Stimulated activated CD8-positive, alpha-beta memory T cell treated with anti-CD3 and anti-CD28 coated beads, Interleukin-4, amount 100 ng/mL, for 1 hour (primary cell): ENCODE data around the gene CYTH4.

ENCODE experiments used
- DNase-seq, 2 donors: peaks; one replicate each; pipeline ENCODE4 v3.0.0-alpha.2; 2020; ENCODE audit warnings: low read depth in 2 of 2, low spot score in 1 of 2

The CYTH4 gene

DNA sequence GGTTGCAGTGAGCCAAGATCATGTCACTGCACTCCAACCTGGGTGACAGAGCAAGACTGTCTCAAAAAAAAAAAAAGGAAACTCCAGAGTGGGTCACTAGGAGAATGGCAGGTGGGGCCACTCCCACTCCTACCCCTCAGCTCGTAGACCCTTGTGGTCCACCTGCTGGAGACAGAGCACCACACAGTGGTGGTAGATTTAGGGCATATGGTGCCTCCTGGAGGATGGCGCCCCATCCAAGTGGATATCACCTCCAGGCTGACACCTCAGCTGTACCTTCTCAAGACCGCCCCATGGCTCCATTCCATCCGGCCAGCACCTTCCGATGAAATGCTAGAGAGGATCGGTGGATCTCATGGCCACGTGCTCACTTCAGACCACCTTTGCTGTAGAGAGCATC is 6.2 kb downstream of the CYTH4 start:
- DNase-seq = no peak

- DNase-seq = no peak
These were observed 6.9 kb downstream of the CYTH4 start for GRCh38 chr22:37289156-37289735.

DNA sequence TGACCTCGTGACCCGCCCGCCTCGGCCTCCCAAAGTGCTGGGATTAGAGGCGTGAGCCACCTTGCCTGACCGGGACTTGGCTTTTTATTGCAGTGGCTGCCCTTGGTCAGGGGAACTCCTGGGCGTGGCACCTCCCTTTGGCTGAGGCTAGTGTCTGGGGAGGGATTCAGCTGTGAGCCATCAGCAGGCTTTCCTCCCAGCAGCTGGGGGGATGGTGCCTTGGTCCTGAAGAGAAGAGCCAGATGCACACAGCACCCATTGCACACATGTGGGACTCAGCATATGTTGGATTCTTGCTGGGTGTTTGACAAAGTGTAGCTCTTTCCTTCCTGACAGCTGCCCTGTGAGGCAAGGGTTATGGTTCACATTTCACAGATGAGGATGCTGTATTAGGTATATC is 8.4 kb downstream of the CYTH4 start:
- DNase-seq = no peak

DNA sequence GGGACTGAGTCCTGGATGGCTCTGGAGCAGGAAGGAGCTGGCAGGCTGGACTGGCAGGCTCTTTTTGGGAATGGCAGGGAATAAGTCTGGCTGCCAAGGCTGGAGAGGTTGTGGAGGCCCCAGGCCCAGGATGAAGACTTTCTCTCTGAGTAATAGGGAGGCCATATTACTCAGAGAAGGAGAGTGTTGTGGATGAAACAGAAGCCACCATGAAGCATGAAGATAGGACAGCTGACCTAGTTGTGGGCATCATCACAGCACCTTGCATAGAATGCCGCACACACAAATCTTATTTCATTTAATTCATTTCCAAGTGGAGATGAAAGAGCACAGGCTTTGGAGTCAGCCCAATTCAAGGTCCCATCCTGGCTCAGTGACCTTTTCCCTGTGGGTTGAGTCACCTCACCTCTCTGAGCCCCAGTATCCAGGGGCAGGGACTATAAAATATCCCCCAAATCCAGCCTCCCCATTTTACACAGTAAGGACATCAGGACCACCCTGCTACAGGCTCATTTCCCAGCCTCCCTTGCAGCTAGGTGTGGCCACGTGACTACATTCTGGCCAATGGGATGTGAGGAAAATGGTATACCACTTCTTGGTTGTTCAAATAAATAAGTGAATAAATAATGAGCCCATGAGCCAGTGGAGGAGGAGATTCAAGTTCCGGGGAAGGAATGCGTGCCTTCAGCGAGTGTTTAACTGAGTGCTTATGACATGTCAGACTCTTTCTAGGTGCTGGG is 9.4 kb downstream of the CYTH4 start:
- DNase-seq = no peak

- no peak for DNase-seq
These were observed 10.3 kb downstream of the CYTH4 start for GRCh38 chr22:37292641-37293040.

GRCh38 chr22:37293172-37293571 is 10.9 kb downstream of the CYTH4 start:
- no peak for DNase-seq

GRCh38 chr22:37294747-37295146 is 12.4 kb downstream of the CYTH4 start:
- DNase-seq = no peak

DNA sequence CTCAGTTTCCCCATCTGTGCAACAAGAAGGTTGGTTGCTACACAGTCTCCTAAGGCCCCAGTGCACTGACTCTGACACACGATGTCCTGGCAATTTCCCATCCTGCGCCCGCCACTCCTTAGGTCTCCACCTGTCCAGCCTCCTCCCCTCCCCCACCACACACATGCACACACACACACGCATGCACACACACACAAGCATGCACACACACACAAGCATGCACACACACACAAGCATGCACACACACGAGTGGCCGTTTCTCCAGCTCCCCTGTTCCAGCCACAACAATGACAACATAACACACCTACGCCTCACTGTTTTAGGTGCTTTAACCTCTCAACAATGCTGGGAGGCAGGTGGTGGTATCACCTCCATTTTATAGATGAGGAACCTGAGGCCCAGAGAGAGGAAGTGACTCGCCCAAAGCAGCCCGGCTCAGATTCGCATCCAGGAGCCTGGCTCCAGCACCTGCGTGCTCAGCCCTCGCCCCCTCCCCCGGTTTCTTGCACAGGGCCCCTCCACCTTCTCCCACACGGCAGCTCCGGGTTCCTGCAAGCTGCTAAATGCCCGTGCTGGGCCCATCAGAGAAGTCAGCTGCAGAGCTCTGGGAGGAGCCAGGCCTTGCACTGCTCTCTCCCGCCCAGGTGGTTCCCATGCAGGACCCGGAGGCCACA is 13.0 kb downstream of the CYTH4 start:
- no peak for DNase-seq

- DNase-seq = no peak
These were observed 13.6 kb downstream of the CYTH4 start for GRCh38 chr22:37295946-37296345.

DNA sequence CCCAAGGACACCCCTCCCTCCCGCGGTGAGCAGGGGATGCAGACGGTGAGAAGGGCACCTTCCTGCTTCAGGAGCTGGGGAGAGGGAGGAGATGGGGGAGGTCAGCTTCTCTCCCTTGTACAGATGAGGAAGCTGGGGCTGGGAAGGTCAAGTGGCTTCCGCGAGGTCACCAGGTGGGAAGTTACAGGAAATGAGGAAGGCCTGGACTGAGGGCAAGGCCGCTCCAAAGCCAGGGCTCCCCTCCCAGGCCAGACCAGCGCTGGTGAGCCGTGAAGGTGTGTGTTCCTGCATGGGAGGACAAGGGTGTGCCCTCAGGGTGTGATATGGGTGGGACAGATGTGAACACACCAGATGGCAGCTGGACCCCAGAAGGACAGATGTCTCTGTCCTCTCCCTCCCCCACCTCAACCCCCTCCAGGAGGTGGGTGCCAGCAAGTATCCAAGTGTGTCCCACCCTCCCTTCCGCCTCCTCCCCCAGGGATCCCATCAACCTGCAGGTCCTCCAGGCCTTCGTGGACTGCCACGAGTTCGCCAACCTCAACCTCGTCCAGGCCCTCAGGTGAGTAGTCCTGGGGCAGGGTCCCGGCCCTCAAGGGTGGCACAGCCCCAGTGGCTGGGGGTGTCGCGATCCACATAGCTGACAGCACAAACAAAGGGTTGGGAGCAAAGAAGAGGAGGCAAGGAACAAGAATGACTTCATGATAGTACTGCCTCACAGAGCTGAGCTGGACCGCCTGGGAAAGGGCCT is 16.6 kb downstream of the CYTH4 start:
- DNase-seq = no peak

GRCh38 chr22:37299969-37300509 is 17.7 kb downstream of the CYTH4 start:
- DNase-seq = no peak

GRCh38 chr22:37300551-37301017 is 18.3 kb downstream of the CYTH4 start:
- DNase-seq = no peak

DNA sequence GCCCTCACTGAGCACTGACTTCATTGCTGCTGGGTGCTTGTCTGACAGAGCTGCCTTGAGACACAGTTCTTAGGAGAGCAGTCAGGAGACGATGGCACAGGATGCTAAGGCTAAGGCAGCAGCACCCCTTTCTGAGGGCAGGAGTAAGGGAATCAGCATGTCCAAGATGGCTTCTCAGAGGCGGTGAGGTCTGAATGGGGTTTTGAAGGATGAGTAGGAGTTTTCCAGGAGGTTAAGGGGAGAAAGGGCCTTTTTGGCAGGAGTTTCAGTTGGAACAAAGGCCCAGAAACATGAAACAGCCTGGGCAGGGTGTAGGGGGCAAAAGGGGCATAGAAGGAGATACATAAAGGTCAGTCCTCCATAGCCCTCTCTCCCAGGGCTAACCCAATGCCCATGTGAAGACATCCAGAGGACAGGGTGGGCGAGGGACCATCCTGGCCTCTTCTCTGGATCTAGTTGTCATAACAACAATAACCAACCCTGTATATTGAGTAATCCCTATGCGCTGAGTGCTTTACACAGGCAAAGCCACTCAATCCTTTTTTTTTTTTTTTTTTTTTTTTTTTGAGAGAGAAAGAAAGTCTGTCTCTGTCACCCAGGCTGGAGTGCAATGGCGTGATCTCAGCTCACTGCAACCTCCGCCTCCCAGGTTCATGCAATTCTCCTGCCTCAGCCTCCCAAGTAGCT is 19.0 kb downstream of the CYTH4 start:
- no peak for DNase-seq

GRCh38 chr22:37302674-37303555 is 20.6 kb downstream of the CYTH4 start:
- no peak for DNase-seq

GRCh38 chr22:37303821-37304274 is 21.5 kb downstream of the CYTH4 start:
- no peak for DNase-seq

GRCh38 chr22:37304595-37305343 is 22.5 kb downstream of the CYTH4 start:
- DNase-seq = no peak

DNA sequence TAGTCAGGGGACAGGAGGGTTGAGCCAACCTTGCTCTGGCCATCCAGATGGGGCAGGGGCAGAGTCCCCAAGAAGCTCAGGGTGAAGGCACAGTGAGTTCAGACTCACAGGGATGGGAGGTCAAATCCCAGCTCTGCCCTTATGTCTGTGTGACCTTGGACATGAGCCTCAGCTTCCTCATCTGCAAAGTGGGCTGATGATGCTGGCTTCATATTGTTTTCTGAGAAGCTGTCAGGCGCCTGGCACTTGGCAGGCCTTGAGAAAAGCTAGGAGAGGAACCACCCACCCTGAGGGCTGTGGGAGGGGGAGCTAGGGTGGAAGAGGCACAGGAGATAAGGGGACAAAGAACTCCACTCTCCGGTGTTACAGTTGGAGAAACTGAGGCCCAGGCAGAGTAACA is 23.6 kb downstream of the CYTH4 start:
- no peak for DNase-seq

DNA sequence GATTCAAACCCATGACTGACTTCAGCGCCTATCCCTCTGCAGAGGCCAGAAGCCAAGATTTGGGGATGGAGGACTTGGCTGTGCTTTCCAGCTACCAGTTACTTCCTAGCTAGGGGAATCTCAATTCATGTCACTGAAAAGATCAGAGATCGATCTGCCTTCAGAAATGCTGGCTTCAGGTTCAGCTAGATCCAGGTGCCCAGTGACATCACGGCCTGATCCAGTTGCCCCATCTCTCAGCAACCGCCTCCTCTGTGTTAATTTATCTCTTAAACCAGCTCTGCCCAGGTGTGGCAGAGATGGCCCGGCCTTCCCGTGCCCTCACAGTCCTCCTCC is 24.2 kb downstream of the CYTH4 start:
- DNase-seq = no peak
